GM12878 (cell line): ENCODE results near the gene SDS. TPM values are rescaled to one million over a fixed set of nuclear protein-coding genes. Genes with fewer than 3 reads are reported as not detected.

Experiments
- ATAC-seq: fragments of 200-7000 bp; cut with Tn5 transposase; 3 replicates; pipeline ENCODE4 v1.9.1; 2020; ENCODE audit warnings: mild to moderate bottlenecking, moderate library complexity
- BruUV-seq: library from RNA; stranded (reverse); fragments of 400-500 nt; replicated peaks from 2 replicates; lab custom pipeline; 2021; lab: Mats Ljungman, UMichigan
- CTCF ChIA-PET: fragments of 300-600 bp; sonication (Branson Sonifier 250); formaldehyde crosslinking; extraction: SDS; loops from one replicate; lab custom pipeline; 2021; ENCODE audit warnings: inconsistent platforms; lab: Yijun Ruan, JAX
- POLR2A ChIA-PET: fragments of 350-600 bp; formaldehyde crosslinking; extraction: SDS; loops from one replicate; lab custom pipeline; 2021; ENCODE audit warnings: inconsistent platforms; lab: Charles Lee
- RAD21 ChIA-PET: fragments of 300-600 bp; sonication (Branson Sonifier 250); formaldehyde crosslinking; loops from one replicate; lab custom pipeline; 2023; ENCODE audit warnings: antibody characterized with exemption; ENCODE audit not compliant: unreplicated experiment; lab: Charles Lee
- SMC1A ChIA-PET: fragments of 300-600 bp; sonication (Branson Sonifier 250); formaldehyde crosslinking; loops from one replicate; lab custom pipeline; 2023; ENCODE audit not compliant: unreplicated experiment, uncharacterized antibody; lab: Charles Lee
- DNase-seq: peaks from one replicate; pipeline ENCODE4 v3.0.0-alpha.2; 2011; ENCODE audit warnings: low read depth, low spot score
- FAIRE-seq: peaks from 3 replicates; lab custom pipeline; 2011; peaks lifted over from hg19 to GRCh38; lab: Jason Lieb, UNC
- H2AFZ ChIP-seq: 2 replicates; pipeline ENCODE4 v1.6.0; 2011; ENCODE audit warnings: low read depth, low read length, control low read depth; ENCODE audit not compliant: control insufficient read depth
- H3K27ac ChIP-seq: 2 replicates; pipeline ENCODE4 v1.5.1; 2011; ENCODE audit warnings: control low read depth; ENCODE audit not compliant: control insufficient read depth, insufficient read depth
- H3K27me3 ChIP-seq, 2 experiments: replicated peaks in 1 of 2; 2 replicates each; pipeline versions ENCODE4 v1.6.0 to v1.6.1; 2011; ENCODE audit warnings: low read length in 1 of 2; ENCODE audit not compliant: control insufficient read depth in 2 of 2, insufficient read depth in 2 of 2
- H3K36me3 ChIP-seq, 2 experiments: 2 replicates each; pipeline ENCODE4 v1.5.1; 2011; ENCODE audit warnings: low read length in 1 of 2; ENCODE audit not compliant: control insufficient read depth in 2 of 2, insufficient read depth in 2 of 2
- H3K4me1 ChIP-seq: 2 replicates; pipeline ENCODE4 v1.6.1; 2011; ENCODE audit warnings: mild to moderate bottlenecking, low read length, moderate library complexity, mixed read lengths; ENCODE audit not compliant: control insufficient read depth, insufficient read depth
- H3K4me2 ChIP-seq: 2 replicates; pipeline ENCODE4 v1.6.0; 2011; ENCODE audit warnings: control low read depth; ENCODE audit not compliant: control insufficient read depth, insufficient read depth
- H3K4me3 ChIP-seq: fragments of 200-600 bp; sonication (generic); 2 replicates; pipeline ENCODE4 v1.5.1; 2016
- H3K79me2 ChIP-seq: 2 replicates; pipeline ENCODE4 v1.6.0; 2011; ENCODE audit warnings: low read length; ENCODE audit not compliant: control insufficient read depth, insufficient read depth
- H3K9ac ChIP-seq: 2 replicates; pipeline ENCODE4 v1.8.0; 2011; ENCODE audit warnings: low read length, control low read depth, mixed read lengths; ENCODE audit not compliant: control insufficient read depth, insufficient read depth
- H3K9me3 ChIP-seq: replicated peaks from 3 replicates; pipeline ENCODE4 v1.5.1; 2011; ENCODE audit warnings: mild to moderate bottlenecking, low read length; ENCODE audit not compliant: control insufficient read depth, insufficient read depth
- H4K20me1 ChIP-seq: 2 replicates; pipeline ENCODE4 v1.6.0; 2011; ENCODE audit not compliant: control insufficient read depth, insufficient read depth
- BCL11A ChIP-seq: IDR thresholded peaks from 2 replicates; pipeline ENCODE4 v1.6.1; 2011; ENCODE audit warnings: low read depth, low read length
- E2F4 ChIP-seq: IDR thresholded peaks from 2 replicates; pipeline ENCODE4 v1.6.1; 2012; ENCODE audit warnings: low read depth, low read length, improper control_type of control experiment
- E2F8 ChIP-seq: fragments of 450-650 bp; IDR thresholded peaks from 2 replicates; pipeline ENCODE4 v1.6.1; 2018; ENCODE audit warnings: mild to moderate bottlenecking, low read depth, moderate library complexity; ENCODE audit not compliant: partially characterized antibody
- EZH2 ChIP-seq: IDR thresholded peaks from 2 replicates; pipeline ENCODE4 v1.6.1; 2012; ENCODE audit warnings: low read depth, mild to moderate bottlenecking, control low read depth, inconsistent platforms, low read length, borderline replicate concordance; ENCODE audit not compliant: control insufficient read depth
- JUND ChIP-seq: IDR thresholded peaks from 2 replicates; pipeline ENCODE4 v1.6.1; 2012; ENCODE audit warnings: low read depth, mild to moderate bottlenecking, low read length, improper control_type of control experiment, moderate library complexity
- MEF2A ChIP-seq: IDR thresholded peaks from 2 replicates; pipeline ENCODE4 v1.6.1; 2011; ENCODE audit warnings: low read depth, mild to moderate bottlenecking, low read length, moderate library complexity; ENCODE audit not compliant: insufficient read depth
- MTA3 ChIP-seq: IDR thresholded peaks from 2 replicates; pipeline ENCODE4 v1.6.1; 2012; ENCODE audit warnings: low read length, inconsistent platforms, borderline replicate concordance
- MYC ChIP-seq: IDR thresholded peaks from 2 replicates; pipeline ENCODE4 v1.6.1; 2011; ENCODE audit warnings: mild to moderate bottlenecking, low read length, moderate library complexity, inconsistent platforms; ENCODE audit not compliant: insufficient read depth, insufficient replicate concordance, insufficient read length, severe bottlenecking
- SREBF1 ChIP-seq: IDR thresholded peaks from 2 replicates; pipeline ENCODE4 v1.6.1; 2012; ENCODE audit warnings: mild to moderate bottlenecking, low read length
- TCF12 ChIP-seq: IDR thresholded peaks from 2 replicates; pipeline ENCODE4 v1.6.1; 2011; ENCODE audit warnings: low read depth, mild to moderate bottlenecking, low read length
- YY1 ChIP-seq: IDR thresholded peaks from 2 replicates; pipeline ENCODE4 v1.6.1; 2011; ENCODE audit warnings: low read depth, mild to moderate bottlenecking, low read length
- ZNF384 ChIP-seq: IDR thresholded peaks from 2 replicates; pipeline ENCODE4 v1.6.1; 2012; ENCODE audit warnings: low read depth, mild to moderate bottlenecking, low read length, improper control_type of control experiment, borderline replicate concordance
- WGBS: methylation state at CpG from one replicate; pipeline ENCODE4 v1.1.6; 2016; ENCODE audit warnings: low lambda C conversion rate; ENCODE audit not compliant: insufficient replicate concordance, insufficient coverage; ENCODE audit errors: missing lambda C conversion rate; 5-methylcytosine and 5-hydroxymethylcytosine counted together
- in situ Hi-C: fragments of 300-500 bp; cut with MboI; formaldehyde crosslinking; loops from 9 replicates; pipeline ENCODE4 v1.14.3; 2018; ENCODE audit warnings: mixed read lengths
- intact Hi-C: fragments of 100-400 bp; cut with micrococcal nuclease; formaldehyde crosslinking; loops from one replicate; pipeline ENCODE4 v1.14.2; 2022; ENCODE audit not compliant: unreplicated experiment
- polyA plus RNA-seq, 11 experiments: library from polyadenylated mRNA; depleted of rRNA in 4 of 11; unstranded in 6 of 11; stranded (reverse) in 5 of 11; fragments of >200 nt; fragmentation: Nextera tagmentation in 4 of 11; fragmentation: Illumina TruSeq in 1 of 11; extraction: Ambion mirVana in 4 of 11; extraction: Trizol in 1 of 11; gene quantifications; 1 replicate in 1 of 11; 2 replicates in 10 of 11; pipeline versions ENCODE4 v1.2.1 to v1.2.3, GENCODE V29; 2011 to 2016; ENCODE audit warnings: inconsistent platforms in 2 of 11, missing spikeins in 2 of 11, low read depth in 1 of 11
- total RNA-seq, 4 experiments: library from RNA; depleted of rRNA in 3 of 4; stranded (reverse); fragments of >200 nt in 3 of 4; fragmentation: Illumina TruSeq in 1 of 4; extraction: Trizol in 1 of 4; gene quantifications; 2 replicates each; pipeline versions ENCODE4 v1.2.1 to v1.2.3, GENCODE V29; 2013 to 2021
- TF ChIP-seq, protein P1 (sequence below): fragments of 450-650 bp; IDR thresholded peaks from 2 replicates; pipeline ENCODE4 v1.6.1; 2017; ENCODE audit warnings: mild to moderate bottlenecking, moderate library complexity

The SDS gene
- total and polyA plus RNA-seq, 10 of the 15 experiments (the other 5 are each of a cell fraction or from before 2014, with no cell fraction given): 0.18 TPM; not detected in 9

DNA sequence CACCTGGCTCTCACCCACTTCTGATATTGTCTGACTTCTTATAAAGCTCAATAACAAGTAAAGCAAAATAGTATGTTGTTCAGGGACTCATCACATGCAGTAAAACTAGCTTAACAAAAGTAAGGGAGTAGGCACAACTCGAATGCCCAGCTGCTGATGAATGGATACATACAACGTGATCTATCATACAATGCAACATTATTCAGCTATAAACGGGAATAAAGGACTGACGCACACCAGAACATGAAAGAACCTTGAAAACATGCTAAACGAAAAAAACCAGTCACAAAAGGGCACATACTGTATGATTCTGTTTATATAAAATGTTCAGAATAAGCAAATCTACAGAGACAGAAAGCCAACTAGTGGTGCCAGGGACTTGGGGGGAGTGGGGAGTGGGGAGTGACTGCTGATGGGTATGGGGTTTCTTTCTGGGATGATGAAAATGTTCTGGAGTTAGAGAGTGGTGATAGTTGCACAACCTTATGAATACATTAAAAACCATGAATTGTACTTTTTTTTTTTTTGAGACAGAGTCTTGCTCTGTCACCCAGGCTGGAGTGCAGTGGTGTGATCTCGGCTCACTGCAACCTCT is 34.2 kb downstream of the SDS start:
- FAIRE-seq (no peak), ATAC-seq (no peak), DNase-seq (no peak)
- Histone ChIP-seq H3K9ac (no peak overlapping the region), H3K4me1 (0 out of 2 replicates have a peak, but pooled peaks cover 2% of the 10 kb centered on the region), H3K79me2 (no peaks in the 10 kb centered on the region), H3K27ac (no peak overlapping the region), H3K4me2 (no peak overlapping the region), H2AFZ (no peak overlapping the region), H4K20me1 (no peaks in the 10 kb centered on the region), H3K27me3 (no peaks in the 10 kb centered on the region), H3K4me3 (no peak overlapping the region), H3K9me3 (no peaks in the 10 kb centered on the region; the same call in 2 of the 3 replicates), H3K36me3 (no peaks in the 10 kb centered on the region; a peak in 3 of 4 replicates)
- CTCF ChIA-PET: no interaction called here
- intact Hi-C loops: no loop called here
- POLR2A ChIA-PET: no interaction called here
- in situ Hi-C loops: no loop called here
- RAD21 ChIA-PET: no interaction called here
- TF ChIP-seq ZNF384 (no peak), BCL11A (no peak), TCF12 (no peak), YY1 (no peak), E2F4 (no peak), MEF2A (no peak), JUND (no peak), E2F8 (no peak), EZH2 (no peak), SREBF1 (no peak), MYC (no peak), MTA3 (no peak)
- TF ChIP-seq, protein P1, sequence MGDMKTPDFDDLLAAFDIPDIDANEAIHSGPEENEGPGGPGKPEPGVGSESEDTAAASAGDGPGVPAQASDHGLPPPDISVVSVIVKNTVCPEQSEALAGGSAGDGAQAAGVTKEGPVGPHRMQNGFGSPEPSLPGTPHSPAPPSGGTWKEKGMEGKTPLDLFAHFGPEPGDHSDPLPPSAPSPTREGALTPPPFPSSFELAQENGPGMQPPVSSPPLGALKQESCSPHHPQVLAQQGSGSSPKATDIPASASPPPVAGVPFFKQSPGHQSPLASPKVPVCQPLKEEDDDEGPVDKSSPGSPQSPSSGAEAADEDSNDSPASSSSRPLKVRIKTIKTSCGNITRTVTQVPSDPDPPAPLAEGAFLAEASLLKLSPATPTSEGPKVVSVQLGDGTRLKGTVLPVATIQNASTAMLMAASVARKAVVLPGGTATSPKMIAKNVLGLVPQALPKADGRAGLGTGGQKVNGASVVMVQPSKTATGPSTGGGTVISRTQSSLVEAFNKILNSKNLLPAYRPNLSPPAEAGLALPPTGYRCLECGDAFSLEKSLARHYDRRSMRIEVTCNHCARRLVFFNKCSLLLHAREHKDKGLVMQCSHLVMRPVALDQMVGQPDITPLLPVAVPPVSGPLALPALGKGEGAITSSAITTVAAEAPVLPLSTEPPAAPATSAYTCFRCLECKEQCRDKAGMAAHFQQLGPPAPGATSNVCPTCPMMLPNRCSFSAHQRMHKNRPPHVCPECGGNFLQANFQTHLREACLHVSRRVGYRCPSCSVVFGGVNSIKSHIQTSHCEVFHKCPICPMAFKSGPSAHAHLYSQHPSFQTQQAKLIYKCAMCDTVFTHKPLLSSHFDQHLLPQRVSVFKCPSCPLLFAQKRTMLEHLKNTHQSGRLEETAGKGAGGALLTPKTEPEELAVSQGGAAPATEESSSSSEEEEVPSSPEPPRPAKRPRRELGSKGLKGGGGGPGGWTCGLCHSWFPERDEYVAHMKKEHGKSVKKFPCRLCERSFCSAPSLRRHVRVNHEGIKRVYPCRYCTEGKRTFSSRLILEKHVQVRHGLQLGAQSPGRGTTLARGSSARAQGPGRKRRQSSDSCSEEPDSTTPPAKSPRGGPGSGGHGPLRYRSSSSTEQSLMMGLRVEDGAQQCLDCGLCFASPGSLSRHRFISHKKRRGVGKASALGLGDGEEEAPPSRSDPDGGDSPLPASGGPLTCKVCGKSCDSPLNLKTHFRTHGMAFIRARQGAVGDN: no peak
- BruUV-seq: no TSS peak
- WGBS: 79% methylated on average over 6 of the region's 6 CpGs
- SMC1A ChIA-PET: interaction anchor here (0.8 to 1.0 kb wide), 2 partner anchors 56 to 64 kb away, joined by 3 read pairs; no protein-coding TSS in a partner anchor
